GM18873 (cell line): ENCODE measurements around the gene P2RY12.
A peak's percentile ranks its signal among the peaks of the same experiment; 100 is the strongest.

Experiments
- ATAC-seq: cut with Tn5 transposase; IDR thresholded peaks from one replicate; pipeline ENCODE4 v1.9.1; 2021; ENCODE audit warnings: mild to moderate bottlenecking, moderate library complexity, moderate number of reproducible peaks; ENCODE audit not compliant: unreplicated experiment, low FRiP score

The P2RY12 gene

GRCh38 chr3:151351219-151351618 lies 33.3 kb downstream of the P2RY12 start:
- peak; percentile 76 for ATAC-seq

DNA sequence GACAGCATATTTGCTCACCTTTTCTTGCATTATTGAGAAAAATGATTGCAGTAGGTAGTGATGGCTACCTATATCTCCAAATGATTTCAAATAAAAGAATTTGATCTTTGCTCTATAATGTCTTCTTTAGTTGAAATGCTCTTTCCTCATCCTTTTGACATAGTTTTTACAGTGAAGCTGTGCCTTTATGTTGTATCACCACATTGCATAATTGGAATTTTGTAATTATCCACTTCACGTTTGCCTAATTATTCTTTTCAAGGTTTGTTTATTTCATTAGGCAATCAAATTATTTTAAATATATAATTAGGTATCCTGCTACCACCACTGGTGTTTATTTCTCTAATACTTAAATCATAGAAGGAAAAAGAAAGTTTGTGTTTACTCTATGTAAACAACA lies 33.9 kb downstream of the P2RY12 start:
- no peak for ATAC-seq

DNA sequence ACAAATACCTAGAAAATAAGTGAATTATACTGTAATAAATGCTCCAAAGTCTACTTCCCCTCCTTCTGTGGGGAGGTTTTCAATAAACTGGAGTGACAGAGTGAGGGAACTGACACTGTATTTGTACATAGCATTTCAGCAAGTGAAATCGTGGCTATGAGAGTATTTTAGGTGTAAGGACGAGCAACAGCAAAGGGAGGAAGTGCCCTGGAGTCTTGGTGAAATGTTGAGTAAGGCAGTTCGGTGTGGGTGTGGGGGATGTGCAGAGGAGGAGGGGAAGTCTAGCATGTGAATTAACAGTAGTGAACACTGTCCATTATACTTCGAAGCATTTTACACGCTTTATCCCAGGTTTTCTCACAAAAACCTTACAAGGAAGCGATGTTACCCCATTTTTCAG lies 37.1 kb downstream of the P2RY12 start:
- no peak for ATAC-seq

DNA sequence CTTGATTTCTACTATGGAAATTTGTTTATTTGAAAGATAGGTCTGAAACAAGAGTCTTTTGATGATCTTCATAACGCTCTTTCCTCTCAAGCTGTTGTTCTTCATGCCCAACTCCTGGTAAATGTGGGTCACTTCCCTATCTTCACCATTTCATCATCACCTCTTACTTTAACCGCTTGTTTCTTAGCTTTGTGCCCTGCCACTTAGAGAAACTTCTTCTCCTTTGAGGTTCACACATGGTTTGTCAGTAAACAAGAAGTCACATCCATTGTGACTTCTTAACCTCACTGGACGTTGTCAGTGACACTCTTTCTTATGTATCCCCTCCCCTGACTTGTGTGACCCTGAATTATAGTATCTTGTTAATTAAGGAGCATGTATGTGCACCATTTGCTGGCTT lies 38.3 kb downstream of the P2RY12 start:
- ATAC-seq: no peak

- ATAC-seq: no peak
Observed at GRCh38 chr3:151345859-151346258, 38.7 kb downstream of the P2RY12 start.

DNA sequence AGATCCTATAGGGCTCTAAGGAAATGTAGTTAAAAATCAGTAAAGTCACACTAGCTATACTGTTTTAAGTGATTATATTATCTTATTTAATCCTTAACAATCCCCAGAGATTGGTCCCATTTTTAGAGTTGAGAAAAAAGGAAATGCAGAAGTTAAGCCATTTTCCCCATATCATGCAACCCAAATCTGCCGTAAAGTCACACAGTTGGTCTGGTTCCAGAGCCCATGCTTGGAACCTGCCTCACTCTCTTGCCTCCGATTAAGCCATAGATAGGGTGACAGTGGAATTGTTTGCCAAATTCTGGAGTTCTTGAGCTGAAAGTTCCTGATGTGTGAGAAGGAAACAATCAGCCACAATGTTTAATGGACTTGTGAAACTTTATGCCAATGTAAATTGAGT lies 52.9 kb downstream of the P2RY12 start:
- no peak for ATAC-seq

DNA sequence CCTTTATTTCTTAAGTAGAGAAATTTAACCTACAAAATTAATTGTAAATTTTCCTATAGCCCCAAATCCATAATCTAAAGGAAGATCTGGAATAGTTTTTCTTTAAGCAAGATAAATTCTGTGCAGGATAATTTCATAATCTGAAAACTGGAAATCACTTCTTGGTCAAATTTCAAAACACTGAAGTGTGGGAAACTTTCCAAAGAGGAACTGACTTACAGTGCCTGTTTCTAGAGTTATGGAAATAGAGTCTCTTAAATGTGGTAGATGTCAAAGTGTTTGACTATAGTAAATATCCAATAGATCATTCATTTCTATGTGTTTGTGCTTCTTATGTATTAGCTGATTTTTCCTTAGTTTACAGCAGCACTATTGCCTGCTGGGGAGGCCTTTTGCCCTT lies 53.7 kb downstream of the P2RY12 start:
- ATAC-seq: no peak

GRCh38 chr3:151330379-151330778 lies 54.2 kb downstream of the P2RY12 start:
- ATAC-seq: no peak

DNA sequence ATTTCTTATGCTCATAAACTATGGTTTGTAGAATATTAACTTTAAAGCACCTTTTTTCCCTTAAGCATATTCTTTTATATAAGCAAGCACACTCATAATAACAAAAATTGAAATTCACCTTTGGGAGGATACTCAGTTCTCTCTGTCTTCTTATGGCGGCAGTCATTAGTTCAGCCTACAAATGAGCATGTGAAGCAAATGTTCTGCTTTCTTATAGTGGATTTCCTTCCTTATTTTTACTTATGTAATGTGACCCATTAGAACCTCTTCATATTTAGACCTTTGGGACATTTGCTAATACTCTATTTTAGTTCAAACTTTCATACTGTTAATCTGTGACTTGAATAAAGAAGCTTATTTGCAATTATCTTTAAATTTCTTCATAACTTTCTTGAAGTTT lies 55.2 kb downstream of the P2RY12 start, which contains the start of gene P2RY13:
P2RY13 (minus strand) TSS at position 187 of the 400 bp plus-strand sequence; CDS start at position 166, 21 bp downstream.
- no peak for ATAC-seq

DNA sequence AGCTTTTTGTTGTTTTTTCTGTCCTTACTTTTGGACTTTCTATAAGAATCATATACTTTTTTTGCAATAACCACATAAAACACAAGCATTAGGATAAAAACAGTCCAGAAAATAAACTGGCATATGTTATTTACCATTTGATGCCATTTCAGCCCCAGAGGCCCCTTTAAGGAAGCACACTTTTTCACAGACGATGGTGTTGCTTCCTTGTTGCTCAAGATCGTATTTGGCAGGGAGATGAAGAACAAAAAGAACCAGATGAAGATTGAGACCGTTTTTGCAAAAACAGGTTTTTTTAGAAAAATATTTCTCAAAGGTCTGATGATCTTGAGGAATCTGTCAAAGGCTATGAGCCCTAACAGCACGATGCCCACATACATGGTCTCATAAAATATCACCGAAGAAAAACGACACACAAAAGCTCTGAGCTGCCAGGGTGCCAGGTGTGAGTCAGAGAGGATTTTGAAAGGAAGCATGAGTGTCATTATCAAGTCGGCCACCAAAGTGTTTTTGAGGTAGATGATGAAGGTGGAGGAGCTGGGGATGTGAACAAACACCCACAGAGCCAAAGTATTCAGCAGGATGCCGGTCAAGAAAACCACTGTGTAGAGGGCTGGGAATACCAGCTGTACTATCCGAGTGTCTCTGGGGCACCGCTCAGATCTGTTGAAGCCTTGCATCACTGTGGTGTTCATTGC lies 56.1 kb downstream of the P2RY12 start:
- ATAC-seq: no peak

DNA sequence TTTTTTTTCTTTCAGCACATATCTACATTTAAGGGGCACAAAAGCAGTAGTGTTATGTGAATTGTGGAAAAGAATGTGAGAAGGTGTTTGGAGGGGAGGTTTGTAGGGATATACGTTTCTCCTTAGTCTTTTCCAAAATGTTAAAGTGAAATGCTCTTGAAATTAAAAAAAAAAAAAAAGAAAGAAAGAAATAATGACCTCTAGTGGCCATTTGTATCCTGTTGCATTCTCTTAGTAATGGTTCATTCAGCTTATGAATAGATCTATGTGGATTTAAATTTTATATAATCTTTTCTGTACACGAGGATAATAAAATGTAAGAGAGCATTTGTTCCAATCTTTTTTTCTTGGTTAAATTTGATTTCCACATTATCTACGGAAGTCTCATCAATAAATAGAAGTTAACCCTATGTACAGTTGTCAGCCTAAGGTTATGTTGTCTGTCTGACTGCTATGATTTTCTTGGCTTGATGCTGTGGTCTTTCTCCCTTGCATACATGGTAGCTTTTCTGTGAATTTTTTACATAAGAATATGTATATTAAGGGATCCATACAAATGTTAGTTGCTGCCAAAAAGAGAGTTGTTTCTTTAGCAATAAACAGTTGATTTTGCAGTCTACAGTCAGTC lies 56.9 kb downstream of the P2RY12 start:
- ATAC-seq: no peak

- no peak for ATAC-seq
Observed at GRCh38 chr3:151322511-151322910, 62.0 kb downstream of the P2RY12 start.

DNA sequence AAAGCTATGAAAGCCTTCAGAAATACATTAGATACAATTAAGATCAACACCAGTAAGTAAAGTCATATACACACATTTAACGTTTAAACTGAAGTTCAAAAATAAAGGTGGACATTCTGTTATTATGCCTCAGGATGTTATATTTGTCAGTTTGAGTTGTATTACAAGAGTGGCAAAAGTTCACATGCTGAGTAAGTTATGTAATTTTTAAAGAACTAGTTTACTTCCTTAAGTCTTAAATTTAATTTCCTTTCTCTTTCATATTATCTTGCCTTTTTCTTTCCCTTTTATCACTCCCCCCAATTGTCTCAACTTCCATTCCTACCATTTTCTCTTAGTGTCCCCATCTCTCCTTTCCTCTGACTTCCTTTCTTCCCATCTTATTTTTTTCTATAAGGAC lies 63.0 kb downstream of the P2RY12 start:
- no peak for ATAC-seq

DNA sequence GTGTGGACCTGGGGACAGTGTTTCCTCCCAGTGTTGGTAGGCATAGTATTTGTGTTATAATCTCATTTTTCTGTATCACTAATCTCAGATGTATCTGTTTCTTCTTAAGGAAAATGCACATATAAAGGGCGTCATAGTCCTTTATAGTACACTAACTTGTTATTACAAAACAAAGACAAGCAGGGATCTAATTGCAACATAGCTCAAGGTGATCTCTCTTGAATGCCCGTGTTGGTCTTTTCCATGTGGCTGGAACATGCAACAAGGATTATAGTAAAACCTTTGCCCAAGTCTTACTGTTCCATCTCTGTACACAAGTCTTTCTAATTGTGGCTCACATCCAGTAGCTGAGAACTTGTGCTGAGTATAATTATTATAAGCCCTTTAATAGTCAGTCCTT lies 64.4 kb downstream of the P2RY12 start:
- no peak for ATAC-seq

DNA sequence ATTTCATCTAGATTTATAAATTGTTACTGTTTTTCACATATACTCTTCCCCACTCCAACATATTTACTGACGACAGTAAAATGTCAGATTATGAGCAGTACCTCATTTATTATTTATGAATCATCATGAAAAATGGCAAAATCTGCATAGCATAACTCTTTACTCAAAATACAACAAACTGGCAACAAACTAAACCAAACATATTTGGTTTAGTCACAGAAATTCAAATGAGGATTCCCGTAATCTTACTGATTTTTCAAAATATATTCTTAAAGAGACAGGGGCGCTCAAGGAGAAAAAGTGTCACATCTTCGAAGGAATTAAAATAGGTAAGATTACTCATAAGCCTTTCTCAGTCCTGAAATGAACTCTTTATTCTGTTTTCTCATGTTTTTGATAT lies 64.9 kb downstream of the P2RY12 start:
- ATAC-seq: no peak

GRCh38 chr3:151318991-151319390 lies 65.6 kb downstream of the P2RY12 start:
- ATAC-seq: no peak

- no peak for ATAC-seq
Observed at GRCh38 chr3:151318313-151318712, 66.2 kb downstream of the P2RY12 start.

DNA sequence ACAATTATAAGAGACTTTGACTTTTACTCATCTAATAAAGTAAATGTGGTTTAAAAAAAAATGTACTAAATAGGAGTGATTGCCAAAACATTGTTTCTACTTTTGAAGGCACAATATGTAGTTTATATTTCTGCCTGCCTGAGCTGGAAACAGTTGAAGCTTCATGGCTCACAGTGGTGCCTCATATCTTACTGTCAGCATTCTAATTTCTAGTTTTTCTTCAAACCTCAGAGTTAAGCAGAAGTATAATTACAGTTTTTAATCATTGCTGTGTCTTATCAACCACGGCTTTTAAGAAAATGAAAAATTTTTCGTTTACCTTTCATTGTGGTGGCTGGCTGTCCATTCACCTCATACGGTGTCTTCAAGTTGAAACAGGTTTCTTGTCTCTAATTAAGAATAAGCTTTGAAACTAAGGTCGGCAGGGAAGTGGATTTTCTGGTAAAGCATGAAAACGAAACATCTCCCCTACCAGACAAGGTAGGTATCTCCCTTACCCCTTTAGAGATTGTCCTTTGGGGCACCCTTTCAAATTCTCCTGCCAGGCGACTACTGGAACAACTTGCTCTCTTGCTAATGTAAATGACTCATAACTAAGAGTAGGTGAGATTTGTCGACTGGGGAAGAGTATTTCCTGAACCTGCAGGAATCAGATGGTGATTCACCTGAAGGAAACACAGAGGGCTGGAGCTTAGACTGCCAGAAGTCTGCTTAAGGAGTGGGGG lies 68.1 kb downstream of the P2RY12 start, which contains the start of gene GPR87:
GPR87 (minus strand) TSS at position 554 of the 725 bp plus-strand sequence. CDS start 16,720 bp downstream, outside the sequence.
- no peak for ATAC-seq

DNA sequence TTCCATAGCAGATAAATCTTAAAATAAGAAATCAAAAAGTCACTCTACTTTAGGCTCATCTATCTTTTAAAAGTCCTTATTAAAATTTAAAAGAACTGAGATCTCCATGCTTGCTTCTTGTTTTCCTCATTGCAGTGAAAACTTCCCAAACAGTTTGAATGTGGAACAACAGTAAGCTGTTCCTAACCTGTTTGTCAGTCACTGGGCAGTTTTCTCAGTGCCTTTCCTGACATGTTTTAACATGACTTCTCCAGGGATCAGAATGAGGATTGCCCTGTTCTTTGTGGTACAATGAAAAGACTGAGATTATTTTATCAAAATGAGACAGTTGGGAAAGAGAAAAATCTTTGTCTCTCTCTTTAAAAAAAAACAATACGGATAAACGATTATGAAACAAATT lies 68.7 kb downstream of the P2RY12 start:
- ATAC-seq: no peak

GRCh38 chr3:151315136-151315535 lies 69.4 kb downstream of the P2RY12 start:
- ATAC-seq: no peak

DNA sequence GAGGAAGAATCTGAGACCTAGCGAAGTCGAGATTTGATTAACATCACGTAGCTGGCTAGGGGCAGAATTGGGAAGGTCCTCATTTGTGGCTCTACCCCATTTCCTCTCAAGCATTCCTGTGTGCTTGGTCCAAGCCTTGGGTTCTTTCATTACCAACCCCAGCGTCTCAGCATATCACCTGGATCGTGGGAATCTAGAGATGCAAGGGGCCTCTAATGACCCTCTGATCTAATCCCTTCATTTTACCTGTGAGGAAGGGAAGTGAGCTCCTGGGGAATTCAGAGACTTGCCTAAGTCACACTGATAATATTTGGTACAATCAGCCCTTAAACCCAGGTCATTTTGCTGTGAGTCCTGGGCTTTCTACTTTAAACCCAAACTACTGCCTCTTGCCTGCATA lies 70.0 kb downstream of the P2RY12 start:
- ATAC-seq: no peak
